ENCODE measurements around the gene SELPLG.

The SELPLG gene

GRCh38 chr12:108618079-108618952, 15.4 kb downstream of the SELPLG start:
- peak; percentile 86 for DNase-seq

GRCh38 chr12:108616941-108617858, 16.5 kb downstream of the SELPLG start:
- no peak for DNase-seq

- no peak for DNase-seq
These were observed 17.3 kb downstream of the SELPLG start for GRCh38 chr12:108616359-108616758.

- no peak for DNase-seq
These were observed 17.8 kb downstream of the SELPLG start for GRCh38 chr12:108615918-108616317.

- DNase-seq, result no peak
These were observed 19.1 kb downstream of the SELPLG start for GRCh38 chr12:108614639-108615038.

GRCh38 chr12:108614041-108614440, 19.7 kb downstream of the SELPLG start:
- no peak for DNase-seq

- no peak for DNase-seq
These were observed 20.1 kb downstream of the SELPLG start for GRCh38 chr12:108613548-108613947.

- no peak for DNase-seq
These were observed 20.9 kb downstream of the SELPLG start for GRCh38 chr12:108612788-108613282.

GRCh38 chr12:108611884-108612415, 21.7 kb downstream of the SELPLG start:
- peak; percentile 93 for DNase-seq

GRCh38 chr12:108610856-108611605, 22.7 kb downstream of the SELPLG start:
- no peak for DNase-seq

- DNase-seq, result no peak
These were observed 23.3 kb downstream of the SELPLG start for GRCh38 chr12:108610336-108610815.

GRCh38 chr12:108609537-108610335, 24.0 kb downstream of the SELPLG start:
- DNase-seq, result peak; percentile 96

- DNase-seq, result no peak
These were observed 25.1 kb downstream of the SELPLG start for GRCh38 chr12:108608616-108609015.

GRCh38 chr12:108607981-108608600, 25.6 kb downstream of the SELPLG start:
- no peak for DNase-seq

GRCh38 chr12:108606492-108606891, 27.2 kb downstream of the SELPLG start:
- no peak for DNase-seq

GRCh38 chr12:108605690-108606406, 27.8 kb downstream of the SELPLG start:
- no peak for DNase-seq

- DNase-seq, result no peak
These were observed 28.5 kb downstream of the SELPLG start for GRCh38 chr12:108605000-108605689.

GRCh38 chr12:108604208-108604941, 29.3 kb downstream of the SELPLG start:
- DNase-seq, result no peak

GRCh38 chr12:108603743-108604142, 30.0 kb downstream of the SELPLG start:
- no peak for DNase-seq
